Ovary (tissue), 3 donors: ENCODE data around the gene THSD7A.

Experiments used
- CTCF ChIP-seq, 3 donors: fragments of 450-650 bp in 2 of 3; fragments of 200-600 bp in 1 of 3; IDR thresholded peaks; one replicate each; pipeline versions ENCODE4 v1.5.1 to v1.8.0; 2016 to 2022; ENCODE audit warnings: antibody characterized with exemption in 3 of 3, mild to moderate bottlenecking in 1 of 3
- EP300 ChIP-seq: sonication (generic); formaldehyde crosslinking; IDR thresholded peaks from one replicate; pipeline ENCODE4 v1.6.1; 2017; ENCODE audit warnings: antibody characterized with exemption
- POLR2A ChIP-seq: fragments of 450-650 bp; IDR thresholded peaks from one replicate; pipeline ENCODE4 v1.6.1; 2017; ENCODE audit warnings: antibody characterized with exemption, mild to moderate bottlenecking, moderate library complexity
- donor health status: DM: no; HTN: no; CAD: no.

- TF ChIP-seq POLR2A: no peak
- TF ChIP-seq CTCF (IDR thresholded peaks at IDR 0.05): no peak
- no peak for TF ChIP-seq EP300
Observed at GRCh38 chr7:11474902-11475585, 357.0 kb downstream of the THSD7A start.
